ENCODE data around the gene ZMIZ1.

Gene ZMIZ1

GRCh38 chr10:79147306-79147705 is 78.5 kb downstream of the ZMIZ1 start:
- peaks cover 13% of the 10 kb centered on the region for H3K79me1 ChIP-seq (ENCODE audit: low read length)
- no peak overlapping the region for H3K27ac ChIP-seq (ENCODE audit: low read depth, low read length)
- H3K56ac ChIP-seq (ENCODE audit: low read length), result no peak overlapping the region
- H3K79me2 ChIP-seq (ENCODE audit: control insufficient read depth, insufficient read depth, low read length), result peaks cover 2% of the 10 kb centered on the region
- H2AK5ac ChIP-seq (ENCODE audit: low read length), result no peak overlapping the region
- H3K27me3 ChIP-seq (ENCODE audit: insufficient read depth, low read length, poor library complexity), result no peaks in the 10 kb centered on the region
- no peak overlapping the region for H2BK5ac ChIP-seq (ENCODE audit: low read length)
- no peak overlapping the region for H2BK15ac ChIP-seq (replicated peaks; ENCODE audit: low read depth)
- H3K23ac ChIP-seq (ENCODE audit: low read length), result no peak overlapping the region
- H3K36me3 ChIP-seq (ENCODE audit: control insufficient read depth, insufficient read depth, low read length), result no peaks in the 10 kb centered on the region
- no peak for DNase-seq
- peaks cover 12% of the 10 kb centered on the region for H3K4me1 ChIP-seq (ENCODE audit: control insufficient read depth, low read depth, low read length)
- no peak overlapping the region for H3K4me3 ChIP-seq (ENCODE audit: low read length)
- H3K18ac ChIP-seq (ENCODE audit: low read length), result no peak overlapping the region
- H3K4ac ChIP-seq (ENCODE audit: low read depth, low read length), result no peak overlapping the region
- no peak overlapping the region for H3K4me2 ChIP-seq (ENCODE audit: low read length)
- H4K8ac ChIP-seq (ENCODE audit: low read depth, low read length), result no peak overlapping the region
- H4K5ac ChIP-seq (ENCODE audit: low read length), result no peak overlapping the region
- no CpG with 5 or more reads among the region's 5 CpGs for WGBS (ENCODE audit: extremely low coverage, insufficient coverage, low lambda C conversion rate)
- H3K9ac ChIP-seq (ENCODE audit: low read length), result no peak overlapping the region
- H2BK120ac ChIP-seq (ENCODE audit: low read depth, low read length), result no peak overlapping the region

DNA sequence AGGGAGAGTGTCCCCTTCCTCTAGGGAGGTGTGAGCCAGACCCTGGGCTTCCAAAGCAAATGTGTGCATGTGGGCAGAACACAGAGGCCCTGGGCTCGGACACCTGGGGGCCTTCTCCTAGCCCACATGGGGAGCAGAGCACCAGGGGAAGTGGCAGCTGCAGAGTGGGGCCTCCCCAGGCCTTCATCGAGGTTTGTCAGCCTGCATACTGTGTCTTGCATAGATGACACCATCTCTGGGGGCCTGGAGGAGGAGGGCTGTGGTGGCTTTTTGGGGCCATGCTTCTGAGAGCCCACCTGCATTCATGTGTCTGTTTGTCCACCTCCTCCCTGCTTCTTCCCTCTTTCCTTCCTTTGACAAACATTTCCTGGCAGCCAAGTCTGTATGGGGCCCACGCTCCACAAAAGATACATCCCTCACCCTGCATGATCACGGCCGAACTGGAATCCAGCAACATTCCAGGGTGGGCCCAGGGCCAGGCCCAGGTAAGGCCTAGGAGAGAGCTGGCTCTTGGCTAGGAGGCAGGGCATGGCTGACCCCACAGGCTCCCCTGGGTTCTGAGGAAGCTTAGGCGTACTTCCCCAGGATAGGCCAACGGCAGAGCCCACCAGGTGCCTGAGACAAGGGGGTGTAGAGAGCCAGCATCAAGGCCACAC is 79.2 kb downstream of the ZMIZ1 start:
- peaks cover 2% of the 10 kb centered on the region for H3K79me2 ChIP-seq (ENCODE audit: control insufficient read depth, insufficient read depth, low read length)
- H2BK5ac ChIP-seq (ENCODE audit: low read length), result no peak overlapping the region
- no peak overlapping the region for H3K56ac ChIP-seq (ENCODE audit: low read length)
- no peak overlapping the region for H3K27ac ChIP-seq (ENCODE audit: low read depth, low read length)
- no peak overlapping the region for H3K23ac ChIP-seq (ENCODE audit: low read length)
- DNase-seq, result no peak
- no peak overlapping the region for H3K18ac ChIP-seq (ENCODE audit: low read length)
- no peak overlapping the region for H3K9ac ChIP-seq (ENCODE audit: low read length)
- no peak overlapping the region for H4K5ac ChIP-seq (ENCODE audit: low read length)
- no peak overlapping the region for H3K4me3 ChIP-seq (ENCODE audit: low read length)
- H3K79me1 ChIP-seq (ENCODE audit: low read length), result peaks cover 12% of the 10 kb centered on the region
- H2BK15ac ChIP-seq (replicated peaks; ENCODE audit: low read depth), result no peak overlapping the region
- H3K4me2 ChIP-seq (ENCODE audit: low read length), result no peak overlapping the region
- no peaks in the 10 kb centered on the region for H3K27me3 ChIP-seq (ENCODE audit: insufficient read depth, low read length, poor library complexity)
- no peak overlapping the region for H3K4ac ChIP-seq (ENCODE audit: low read depth, low read length)
- H3K36me3 ChIP-seq (ENCODE audit: control insufficient read depth, insufficient read depth, low read length), result no peaks in the 10 kb centered on the region
- H2BK120ac ChIP-seq (ENCODE audit: low read depth, low read length), result no peak overlapping the region
- WGBS (ENCODE audit: extremely low coverage, insufficient coverage, low lambda C conversion rate), result no CpG with 5 or more reads among the region's 7 CpGs
- no peak overlapping the region for H2AK5ac ChIP-seq (ENCODE audit: low read length)
- no peak overlapping the region for H4K8ac ChIP-seq (ENCODE audit: low read depth, low read length)
- peaks cover 12% of the 10 kb centered on the region for H3K4me1 ChIP-seq (ENCODE audit: control insufficient read depth, low read depth, low read length)

- no peak overlapping the region for H3K4ac ChIP-seq (ENCODE audit: low read depth, low read length)
- H4K5ac ChIP-seq (ENCODE audit: low read length), result no peak overlapping the region
- no peak overlapping the region for H3K4me3 ChIP-seq (ENCODE audit: low read length)
- peaks cover 12% of the 10 kb centered on the region for H3K4me1 ChIP-seq (ENCODE audit: control insufficient read depth, low read depth, low read length)
- H3K27ac ChIP-seq (ENCODE audit: low read depth, low read length), result no peak overlapping the region
- peak overlapping the region; percentile 4 for H3K56ac ChIP-seq (ENCODE audit: low read length)
- DNase-seq, result no peak
- no peaks in the 10 kb centered on the region for H3K27me3 ChIP-seq (ENCODE audit: insufficient read depth, low read length, poor library complexity)
- H3K79me2 ChIP-seq (ENCODE audit: control insufficient read depth, insufficient read depth, low read length), result peaks cover 5% of the 10 kb centered on the region
- no peak overlapping the region for H3K4me2 ChIP-seq (ENCODE audit: low read length)
- no peak overlapping the region for H3K18ac ChIP-seq (ENCODE audit: low read length)
- H2AK5ac ChIP-seq (ENCODE audit: low read length), result no peak overlapping the region
- no CpG with 5 or more reads among the region's 16 CpGs for WGBS (ENCODE audit: extremely low coverage, insufficient coverage, low lambda C conversion rate)
- no peak overlapping the region for H3K23ac ChIP-seq (ENCODE audit: low read length)
- no peak overlapping the region for H2BK120ac ChIP-seq (ENCODE audit: low read depth, low read length)
- H3K9ac ChIP-seq (ENCODE audit: low read length), result no peak overlapping the region
- no peak overlapping the region for H4K8ac ChIP-seq (ENCODE audit: low read depth, low read length)
- H3K36me3 ChIP-seq (ENCODE audit: control insufficient read depth, insufficient read depth, low read length), result no peaks in the 10 kb centered on the region
- H3K79me1 ChIP-seq (ENCODE audit: low read length), result peaks cover 15% of the 10 kb centered on the region
- no peak overlapping the region for H2BK5ac ChIP-seq (ENCODE audit: low read length)
- H2BK15ac ChIP-seq (replicated peaks; ENCODE audit: low read depth), result no peak overlapping the region
These were observed 79.9 kb downstream of the ZMIZ1 start for GRCh38 chr10:79148452-79149344.

GRCh38 chr10:79149345-79149661 is 80.5 kb downstream of the ZMIZ1 start:
- H2BK120ac ChIP-seq (ENCODE audit: low read depth, low read length), result no peak overlapping the region
- H3K56ac ChIP-seq (ENCODE audit: low read length), result peak overlapping the region; percentile 4
- H4K5ac ChIP-seq (ENCODE audit: low read length), result no peak overlapping the region
- no peak overlapping the region for H3K27ac ChIP-seq (ENCODE audit: low read depth, low read length)
- no peak overlapping the region for H3K4ac ChIP-seq (ENCODE audit: low read depth, low read length)
- no peaks in the 10 kb centered on the region for H3K36me3 ChIP-seq (ENCODE audit: control insufficient read depth, insufficient read depth, low read length)
- no peak overlapping the region for H3K4me2 ChIP-seq (ENCODE audit: low read length)
- no peak overlapping the region for H3K23ac ChIP-seq (ENCODE audit: low read length)
- H3K4me3 ChIP-seq (ENCODE audit: low read length), result no peak overlapping the region
- no peak overlapping the region for H3K18ac ChIP-seq (ENCODE audit: low read length)
- no peak overlapping the region for H3K9ac ChIP-seq (ENCODE audit: low read length)
- peaks cover 14% of the 10 kb centered on the region for H3K79me1 ChIP-seq (ENCODE audit: low read length)
- no peaks in the 10 kb centered on the region for H3K27me3 ChIP-seq (ENCODE audit: insufficient read depth, low read length, poor library complexity)
- no CpG with 5 or more reads among the region's 3 CpGs for WGBS (ENCODE audit: extremely low coverage, insufficient coverage, low lambda C conversion rate)
- no peak overlapping the region for H4K8ac ChIP-seq (ENCODE audit: low read depth, low read length)
- DNase-seq, result no peak
- peaks cover 10% of the 10 kb centered on the region for H3K4me1 ChIP-seq (ENCODE audit: control insufficient read depth, low read depth, low read length)
- no peak overlapping the region for H2BK5ac ChIP-seq (ENCODE audit: low read length)
- H2AK5ac ChIP-seq (ENCODE audit: low read length), result no peak overlapping the region
- no peak overlapping the region for H2BK15ac ChIP-seq (replicated peaks; ENCODE audit: low read depth)
- H3K79me2 ChIP-seq (ENCODE audit: control insufficient read depth, insufficient read depth, low read length), result peaks cover 5% of the 10 kb centered on the region

- peak; percentile 72 for DNase-seq
- Histone ChIP-seq H2AK5ac (ENCODE audit: low read length) (no peak overlapping the region), H2BK5ac (ENCODE audit: low read length) (no peak overlapping the region), H4K8ac (ENCODE audit: low read depth, low read length) (no peak overlapping the region), H3K79me1 (ENCODE audit: low read length) (peaks cover 15% of the 10 kb centered on the region), H3K4ac (ENCODE audit: low read depth, low read length) (peak overlapping the region; percentile 4), H3K56ac (ENCODE audit: low read length) (peak overlapping the region; percentile 4), H3K18ac (ENCODE audit: low read length) (peak overlapping the region; percentile 12), H3K4me1 (ENCODE audit: control insufficient read depth, low read depth, low read length) (peaks cover 6% of the 10 kb centered on the region), H2BK15ac (replicated peaks; ENCODE audit: low read depth) (no peak overlapping the region), H4K5ac (ENCODE audit: low read length) (no peak overlapping the region), H3K27ac (ENCODE audit: low read depth, low read length) (no peak overlapping the region), H2BK120ac (ENCODE audit: low read depth, low read length) (no peak overlapping the region), H3K4me3 (ENCODE audit: low read length) (no peak overlapping the region), H3K9ac (ENCODE audit: low read length) (peak overlapping the region; percentile 8), H3K27me3 (ENCODE audit: insufficient read depth, low read length, poor library complexity) (no peaks in the 10 kb centered on the region), H3K36me3 (ENCODE audit: control insufficient read depth, insufficient read depth, low read length) (no peaks in the 10 kb centered on the region), H3K4me2 (ENCODE audit: low read length) (no peak overlapping the region), H3K79me2 (ENCODE audit: control insufficient read depth, insufficient read depth, low read length) (peaks cover 5% of the 10 kb centered on the region), H3K23ac (ENCODE audit: low read length) (no peak overlapping the region)
- no CpG with 5 or more reads among the region's 27 CpGs for whole genome bisulfite sequencing (ENCODE audit: extremely low coverage, insufficient coverage, low lambda C conversion rate)
These were observed 81.1 kb downstream of the ZMIZ1 start for GRCh38 chr10:79149662-79150443.

Measured in mesendoderm (in vitro differentiated cells).